ENCODE data around the gene REG1B.

- TF ChIP-seq CTCF (IDR thresholded peaks at IDR 0.05) = peak in 4 of 6 experiments; percentile 31 to 79 (median 74)
- TF ChIP-seq POLR2A (IDR thresholded peaks at IDR 0.05) = no peak
These were observed 46.8 kb downstream of the REG1B start for GRCh38 chr2:79041032-79041448.
